A673 (cell line): ENCODE measurements around the gene OR7G2.

Experiments
- EZH2 ChIP-seq: fragments of 200-600 bp; sonication (generic); IDR thresholded peaks from 2 replicates; pipeline ENCODE4 v1.6.1; 2017; ENCODE audit warnings: borderline replicate concordance, low read depth, mild to moderate bottlenecking, mixed read lengths, antibody characterized with exemption, low read length; ENCODE audit not compliant: poor library complexity, severe bottlenecking
- TF ChIP-seq, protein P1 (sequence below): fragments of 300-800, 200-600 bp; sonication (generic); conservative IDR thresholded peaks from 2 replicates; pipeline ENCODE4 v1.5.1; 2017; ENCODE audit warnings: low read depth, mild to moderate bottlenecking, antibody characterized with exemption, low read length, moderate library complexity, mixed read lengths

DNA sequence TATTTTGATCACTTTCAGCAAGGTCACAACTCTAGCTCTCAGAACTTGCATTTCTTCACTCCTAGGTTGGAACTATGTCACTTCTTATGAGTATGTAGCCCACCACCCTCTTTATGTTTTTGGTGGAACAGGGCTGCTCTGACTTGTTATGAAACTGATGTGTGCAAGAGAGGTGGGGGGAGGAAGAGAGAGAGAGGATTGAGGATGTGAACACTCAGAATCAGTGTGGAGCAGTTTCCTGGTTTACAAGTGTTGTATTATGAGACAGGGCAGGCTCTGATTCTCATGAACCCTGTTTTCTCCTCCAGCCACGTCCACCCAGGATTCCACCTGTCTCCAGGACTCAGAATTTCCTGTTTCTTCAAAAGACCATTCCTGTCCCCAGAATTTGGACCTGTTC, 49.0 kb upstream of the OR7G2 start:
- TF ChIP-seq EZH2 = no peak
- TF ChIP-seq, protein P1, sequence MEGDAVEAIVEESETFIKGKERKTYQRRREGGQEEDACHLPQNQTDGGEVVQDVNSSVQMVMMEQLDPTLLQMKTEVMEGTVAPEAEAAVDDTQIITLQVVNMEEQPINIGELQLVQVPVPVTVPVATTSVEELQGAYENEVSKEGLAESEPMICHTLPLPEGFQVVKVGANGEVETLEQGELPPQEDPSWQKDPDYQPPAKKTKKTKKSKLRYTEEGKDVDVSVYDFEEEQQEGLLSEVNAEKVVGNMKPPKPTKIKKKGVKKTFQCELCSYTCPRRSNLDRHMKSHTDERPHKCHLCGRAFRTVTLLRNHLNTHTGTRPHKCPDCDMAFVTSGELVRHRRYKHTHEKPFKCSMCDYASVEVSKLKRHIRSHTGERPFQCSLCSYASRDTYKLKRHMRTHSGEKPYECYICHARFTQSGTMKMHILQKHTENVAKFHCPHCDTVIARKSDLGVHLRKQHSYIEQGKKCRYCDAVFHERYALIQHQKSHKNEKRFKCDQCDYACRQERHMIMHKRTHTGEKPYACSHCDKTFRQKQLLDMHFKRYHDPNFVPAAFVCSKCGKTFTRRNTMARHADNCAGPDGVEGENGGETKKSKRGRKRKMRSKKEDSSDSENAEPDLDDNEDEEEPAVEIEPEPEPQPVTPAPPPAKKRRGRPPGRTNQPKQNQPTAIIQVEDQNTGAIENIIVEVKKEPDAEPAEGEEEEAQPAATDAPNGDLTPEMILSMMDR = no peak
